Glutamatergic neuron (in vitro differentiated cells): ENCODE measurements around the gene GMNC. TPM values are rescaled to one million over a fixed set of nuclear protein-coding genes. Genes with fewer than 3 reads are reported as not detected.
A peak's percentile ranks its signal among the peaks of the same experiment; 100 is the strongest.

Source experiments
- DNase-seq: peaks from one replicate; pipeline ENCODE4 v3.0.0; 2022
- H3K27ac Mint-ChIP-seq: one replicate; pipeline ENCODE4 v1.8.0; 2020; ENCODE audit warnings: mild to moderate bottlenecking, mixed read lengths, inconsistent platforms; ENCODE audit not compliant: unreplicated experiment
- H3K27me3 Mint-ChIP-seq: one replicate; pipeline ENCODE4 v1.8.0; 2020; ENCODE audit warnings: mild to moderate bottlenecking, moderate library complexity, mixed read lengths, inconsistent platforms; ENCODE audit not compliant: unreplicated experiment
- H3K36me3 Mint-ChIP-seq: one replicate; pipeline ENCODE4 v1.8.0; 2020; ENCODE audit warnings: mild to moderate bottlenecking, mixed read lengths, inconsistent platforms; ENCODE audit not compliant: unreplicated experiment
- H3K4me1 Mint-ChIP-seq: one replicate; pipeline ENCODE4 v1.8.0; 2020; ENCODE audit warnings: mild to moderate bottlenecking, low read depth, mixed read lengths, inconsistent platforms; ENCODE audit not compliant: unreplicated experiment
- H3K4me3 Mint-ChIP-seq: one replicate; pipeline ENCODE4 v1.8.0; 2020; ENCODE audit warnings: mild to moderate bottlenecking, mixed read lengths, inconsistent platforms; ENCODE audit not compliant: unreplicated experiment
- H3K9me3 Mint-ChIP-seq: one replicate; pipeline ENCODE4 v1.8.0; 2020; ENCODE audit warnings: mild to moderate bottlenecking, moderate library complexity, mixed read lengths, inconsistent platforms; ENCODE audit not compliant: unreplicated experiment
- long read RNA-seq: library from polyadenylated mRNA; unstranded; transcript quantifications from one replicate; pipeline ENCODE4 v2.0.0, GENCODE V29; 2020; ENCODE audit not compliant: unreplicated experiment
- total RNA-seq: library from RNA; stranded (reverse); fragmentation: NEBNext Ultra II Directional; extraction: Animal tissue kit (Norgen Biotek cat#: 25700); gene quantifications from one replicate; pipeline ENCODE4 v1.2.1, GENCODE V29; 2021; ENCODE audit not compliant: unreplicated experiment
- TF ChIP-seq, protein P1 (sequence below): fragments of 200-600 bp; sonication (generic); IDR thresholded peaks from one replicate; pipeline ENCODE4 v1.5.0; 2021; ENCODE audit not compliant: partially characterized antibody, unreplicated experiment

GMNC gene, protein sequence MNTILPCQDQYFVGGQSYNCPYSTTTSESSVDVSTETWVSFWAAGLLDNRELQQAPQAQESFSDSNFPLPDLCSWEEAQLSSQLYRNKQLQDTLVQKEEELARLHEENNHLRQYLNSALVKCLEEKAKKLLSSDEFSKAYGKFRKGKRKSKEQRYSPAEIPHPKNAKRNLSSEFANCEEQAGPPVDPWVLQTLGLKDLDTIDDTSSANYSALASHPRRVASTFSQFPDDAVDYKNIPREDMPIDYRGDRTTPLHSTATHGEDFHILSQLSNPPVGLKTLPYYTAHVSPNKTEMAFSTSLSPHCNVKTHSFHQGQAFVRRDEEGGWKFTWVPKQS
- total RNA-seq, result 0.64 TPM
- long read RNA-seq, result 0 reads

DNA sequence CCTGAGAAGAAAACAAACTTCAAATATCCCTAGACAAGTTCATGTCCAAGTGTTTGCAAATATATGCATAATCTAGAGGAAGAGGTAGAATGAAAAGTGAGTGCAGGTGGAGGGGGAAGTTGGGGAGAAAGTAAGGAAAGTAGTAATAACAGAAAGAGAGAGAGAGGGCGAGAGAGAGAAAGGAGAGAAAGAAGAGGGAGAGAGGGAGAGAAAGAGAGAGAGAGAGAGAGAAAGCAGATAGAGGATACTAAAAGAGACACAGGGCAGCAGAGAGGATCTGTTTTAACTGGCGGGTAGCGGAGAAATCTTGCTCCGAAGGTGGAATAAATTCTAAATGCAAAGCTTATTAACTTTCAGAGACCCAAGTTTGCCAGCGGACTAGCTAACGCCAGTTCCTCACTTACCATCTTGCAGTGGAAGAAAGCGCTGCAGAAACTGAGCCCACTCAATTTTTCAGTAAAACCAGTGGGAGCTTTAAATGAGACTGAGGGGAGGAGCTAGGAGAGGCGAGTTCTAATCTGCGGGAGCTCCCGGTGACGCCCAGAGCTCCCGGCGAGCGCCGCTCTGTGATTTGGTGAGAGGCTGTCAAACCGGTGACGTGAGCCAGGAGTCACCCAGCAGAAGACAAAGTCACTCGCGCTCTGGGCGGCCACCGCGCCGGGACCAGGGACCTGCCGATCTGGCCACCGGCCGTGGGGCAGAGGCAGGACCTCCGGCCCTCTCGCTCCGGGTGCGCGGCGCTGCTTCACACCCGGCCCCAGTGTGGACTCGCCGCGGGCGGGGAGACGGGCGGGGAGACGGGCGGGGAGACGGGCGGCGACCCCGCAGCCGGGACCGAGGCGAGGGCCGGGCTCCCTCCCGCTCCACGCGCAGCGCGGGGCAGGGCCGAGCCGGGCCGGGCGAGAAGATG lies at the start of gene GMNC:
TSS of gene GMNC (minus strand) at position 486 of the 910 bp plus-strand sequence. CDS start at position 407, 79 bp downstream.
- Mint-ChIP-seq H3K36me3 (no peaks in the 10 kb centered on the region), H3K27ac (peak within 1 kb of the TSS; percentile 87), H3K9me3 (no peaks in the 10 kb centered on the region), H3K4me3 (peak within 1 kb of the TSS; percentile 94), H3K27me3 (peaks cover 3% of the 10 kb centered on the region), H3K4me1 (no peaks in the 10 kb centered on the region)
- TF ChIP-seq, protein P1, sequence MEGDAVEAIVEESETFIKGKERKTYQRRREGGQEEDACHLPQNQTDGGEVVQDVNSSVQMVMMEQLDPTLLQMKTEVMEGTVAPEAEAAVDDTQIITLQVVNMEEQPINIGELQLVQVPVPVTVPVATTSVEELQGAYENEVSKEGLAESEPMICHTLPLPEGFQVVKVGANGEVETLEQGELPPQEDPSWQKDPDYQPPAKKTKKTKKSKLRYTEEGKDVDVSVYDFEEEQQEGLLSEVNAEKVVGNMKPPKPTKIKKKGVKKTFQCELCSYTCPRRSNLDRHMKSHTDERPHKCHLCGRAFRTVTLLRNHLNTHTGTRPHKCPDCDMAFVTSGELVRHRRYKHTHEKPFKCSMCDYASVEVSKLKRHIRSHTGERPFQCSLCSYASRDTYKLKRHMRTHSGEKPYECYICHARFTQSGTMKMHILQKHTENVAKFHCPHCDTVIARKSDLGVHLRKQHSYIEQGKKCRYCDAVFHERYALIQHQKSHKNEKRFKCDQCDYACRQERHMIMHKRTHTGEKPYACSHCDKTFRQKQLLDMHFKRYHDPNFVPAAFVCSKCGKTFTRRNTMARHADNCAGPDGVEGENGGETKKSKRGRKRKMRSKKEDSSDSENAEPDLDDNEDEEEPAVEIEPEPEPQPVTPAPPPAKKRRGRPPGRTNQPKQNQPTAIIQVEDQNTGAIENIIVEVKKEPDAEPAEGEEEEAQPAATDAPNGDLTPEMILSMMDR, result no peak
- peak; percentile 90 for DNase-seq

DNA sequence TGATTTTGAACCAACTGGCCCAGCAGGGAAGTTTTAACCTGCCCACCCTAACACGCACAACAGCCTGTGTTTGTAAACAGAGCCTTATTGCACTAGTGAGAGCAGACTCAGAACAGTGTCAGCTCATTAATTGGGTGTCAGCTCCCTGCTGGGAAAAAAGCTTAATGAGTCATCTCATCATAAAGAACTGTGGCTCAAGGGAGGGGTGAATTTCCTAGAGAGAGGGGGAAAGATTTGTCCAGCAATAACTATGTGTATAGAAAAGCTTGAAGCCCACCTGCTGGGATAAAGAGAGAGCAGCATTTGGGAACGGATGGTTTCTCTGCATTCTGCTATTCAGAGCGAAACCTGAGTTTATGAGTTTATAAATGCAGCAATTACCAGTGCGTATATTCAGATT lies 48.9 kb upstream of the GMNC start:
- Mint-ChIP-seq H3K27ac (no peak overlapping the region), H3K4me1 (peaks cover 2% of the 10 kb centered on the region), H3K4me3 (no peak overlapping the region), H3K9me3 (no peaks in the 10 kb centered on the region), H3K27me3 (no peaks in the 10 kb centered on the region), H3K36me3 (peaks cover 6% of the 10 kb centered on the region)
- DNase-seq, result no peak
- TF ChIP-seq, protein P1, result no peak

DNA sequence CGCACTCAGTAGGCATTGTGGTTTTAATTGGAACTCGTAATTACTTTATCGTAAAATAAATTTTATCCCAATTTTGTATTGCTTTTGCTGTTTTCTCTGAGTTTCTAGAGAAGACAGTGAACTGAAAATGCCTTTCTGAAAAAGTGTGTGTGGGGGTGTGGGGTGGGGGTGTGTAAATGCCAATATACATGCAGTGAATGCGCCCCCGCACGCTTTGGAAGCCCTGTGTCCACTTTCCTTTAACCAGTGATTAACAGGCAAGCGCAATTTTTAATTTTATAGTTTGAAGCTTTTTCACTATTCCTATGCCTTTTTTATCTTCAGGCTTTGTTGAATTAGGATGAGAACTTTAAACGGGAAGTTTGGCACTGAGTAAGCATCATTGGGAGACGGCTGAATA lies 47.4 kb upstream of the GMNC start:
- Mint-ChIP-seq H3K36me3 (peaks cover 14% of the 10 kb centered on the region), H3K4me3 (no peak overlapping the region), H3K27ac (no peak overlapping the region), H3K27me3 (no peaks in the 10 kb centered on the region), H3K9me3 (no peaks in the 10 kb centered on the region), H3K4me1 (peaks cover 2% of the 10 kb centered on the region)
- TF ChIP-seq, protein P1, result no peak
- DNase-seq, result no peak

DNA sequence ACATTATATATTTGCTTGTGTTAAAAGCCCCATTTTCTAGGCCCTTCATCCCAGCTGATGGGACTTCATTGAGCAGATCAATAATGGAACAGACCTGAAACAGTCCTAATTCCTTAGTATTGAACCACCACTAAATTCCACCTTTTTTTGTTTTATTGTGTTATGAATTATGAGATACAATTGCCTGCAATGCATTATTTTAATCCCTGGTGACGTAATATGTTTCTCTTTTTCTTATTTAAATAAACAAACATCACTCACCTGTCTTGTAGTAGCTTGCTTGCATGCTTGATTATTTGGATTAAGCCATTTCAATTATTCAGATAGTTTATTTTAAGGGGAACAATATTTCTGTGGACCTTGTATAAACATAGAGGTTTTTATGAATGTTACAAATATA lies 40.7 kb upstream of the GMNC start:
- peaks cover 4% of the 10 kb centered on the region for H3K9me3 Mint-ChIP-seq
- no peak overlapping the region for H3K4me3 Mint-ChIP-seq
- peaks cover 18% of the 10 kb centered on the region for H3K36me3 Mint-ChIP-seq
- no peaks in the 10 kb centered on the region for H3K27me3 Mint-ChIP-seq
- no peak overlapping the region for H3K27ac Mint-ChIP-seq
- no peak for DNase-seq
- H3K4me1 Mint-ChIP-seq, result no peaks in the 10 kb centered on the region
- TF ChIP-seq, protein P1, result no peak
